Peyer's patch (tissue), 4 donors: ENCODE results near the gene PDGFA.

ENCODE experiments used
- POLR2A ChIP-seq, 2 donors: fragments of 450-650 bp; IDR thresholded peaks; one replicate each; pipeline ENCODE4 v1.5.1; 2017; ENCODE audit warnings: antibody characterized with exemption in 2 of 2, mild to moderate bottlenecking in 2 of 2, moderate library complexity in 2 of 2
- TF ChIP-seq, protein P1 (sequence below), 6 experiments: fragments of 450-650 bp in 4 of 6; fragments of 200-600 bp in 2 of 6; sonication (generic) in 1 of 6; IDR thresholded peaks; one replicate each; pipeline ENCODE4 v1.5.1; 2017 to 2019; ENCODE audit warnings: antibody characterized with exemption in 6 of 6, mild to moderate bottlenecking in 3 of 6, moderate library complexity in 1 of 6

DNA sequence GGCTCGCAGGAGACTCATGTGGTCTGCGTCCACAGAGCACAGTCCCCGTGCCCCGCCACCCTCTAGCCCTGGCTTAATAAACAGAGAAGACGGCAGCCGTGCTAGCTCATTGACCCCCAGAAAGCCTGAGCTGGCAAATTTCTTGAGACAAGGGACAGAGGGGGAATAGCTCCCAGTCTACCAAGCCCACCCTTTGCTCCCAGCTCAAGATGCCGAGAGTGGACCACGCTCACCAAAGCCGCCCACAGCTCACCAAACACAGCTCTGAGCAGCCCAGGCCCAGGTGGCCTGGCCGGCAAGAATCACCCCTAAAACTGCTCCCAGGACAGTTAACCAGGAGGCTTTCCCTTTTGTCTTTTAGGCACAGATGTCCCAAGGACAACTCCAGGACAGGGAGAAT is 5.4 kb downstream of the PDGFA start:
- no peak for TF ChIP-seq POLR2A (IDR thresholded peaks at IDR 0.05)
- TF ChIP-seq, protein P1, sequence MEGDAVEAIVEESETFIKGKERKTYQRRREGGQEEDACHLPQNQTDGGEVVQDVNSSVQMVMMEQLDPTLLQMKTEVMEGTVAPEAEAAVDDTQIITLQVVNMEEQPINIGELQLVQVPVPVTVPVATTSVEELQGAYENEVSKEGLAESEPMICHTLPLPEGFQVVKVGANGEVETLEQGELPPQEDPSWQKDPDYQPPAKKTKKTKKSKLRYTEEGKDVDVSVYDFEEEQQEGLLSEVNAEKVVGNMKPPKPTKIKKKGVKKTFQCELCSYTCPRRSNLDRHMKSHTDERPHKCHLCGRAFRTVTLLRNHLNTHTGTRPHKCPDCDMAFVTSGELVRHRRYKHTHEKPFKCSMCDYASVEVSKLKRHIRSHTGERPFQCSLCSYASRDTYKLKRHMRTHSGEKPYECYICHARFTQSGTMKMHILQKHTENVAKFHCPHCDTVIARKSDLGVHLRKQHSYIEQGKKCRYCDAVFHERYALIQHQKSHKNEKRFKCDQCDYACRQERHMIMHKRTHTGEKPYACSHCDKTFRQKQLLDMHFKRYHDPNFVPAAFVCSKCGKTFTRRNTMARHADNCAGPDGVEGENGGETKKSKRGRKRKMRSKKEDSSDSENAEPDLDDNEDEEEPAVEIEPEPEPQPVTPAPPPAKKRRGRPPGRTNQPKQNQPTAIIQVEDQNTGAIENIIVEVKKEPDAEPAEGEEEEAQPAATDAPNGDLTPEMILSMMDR (IDR thresholded peaks at IDR 0.05): no peak
